ENCODE results near the gene GRID1. TPM values are rescaled to one million over a fixed set of nuclear protein-coding genes. Genes with fewer than 3 reads are reported as not detected.

GRID1 gene
- total and polyA plus RNA-seq, 10 of the 15 experiments (the other 5 are each of a cell fraction or from before 2014, with no cell fraction given) = 0.04 to 0.62 (median 0.08) TPM; not detected in 5

GRCh38 chr10:86282664-86283465 is 83.7 kb downstream of the GRID1 start (continued):
- TF ChIP-seq EED (IDR thresholded peaks at IDR 0.05; ENCODE audit: low read depth) = no peak
- TF ChIP-seq PAX8 (IDR thresholded peaks at IDR 0.05) = no peak
- no peak for TF ChIP-seq ATF3 (IDR thresholded peaks at IDR 0.05; ENCODE audit: borderline replicate concordance, extremely low read depth, low read depth, low read length)
- TF ChIP-seq ZBTB11 (CRISPR knock-in tag; IDR thresholded peaks at IDR 0.05) = no peak
- TF ChIP-seq TARDBP (IDR thresholded peaks at IDR 0.05; ENCODE audit: borderline replicate concordance) = no peak
- TF ChIP-seq NFIC (IDR thresholded peaks at IDR 0.05; ENCODE audit: low read depth, low read length) = no peak
- TF ChIP-seq SP1 (IDR thresholded peaks at IDR 0.05; ENCODE audit: low read depth, low read length) = no peak
- TF ChIP-seq PAX5 (IDR thresholded peaks at IDR 0.05; ENCODE audit: borderline replicate concordance, low read depth, low read length) = no peak
- TF ChIP-seq CHD4 (IDR thresholded peaks at IDR 0.05) = no peak
